ENCODE measurements around the gene PAK4. TPM values are rescaled to one million over a fixed set of nuclear protein-coding genes. Genes with fewer than 3 reads are reported as not detected.

Gene PAK4
- total RNA-seq, 1 experiment from 2014 or later, result 90.1 TPM

DNA sequence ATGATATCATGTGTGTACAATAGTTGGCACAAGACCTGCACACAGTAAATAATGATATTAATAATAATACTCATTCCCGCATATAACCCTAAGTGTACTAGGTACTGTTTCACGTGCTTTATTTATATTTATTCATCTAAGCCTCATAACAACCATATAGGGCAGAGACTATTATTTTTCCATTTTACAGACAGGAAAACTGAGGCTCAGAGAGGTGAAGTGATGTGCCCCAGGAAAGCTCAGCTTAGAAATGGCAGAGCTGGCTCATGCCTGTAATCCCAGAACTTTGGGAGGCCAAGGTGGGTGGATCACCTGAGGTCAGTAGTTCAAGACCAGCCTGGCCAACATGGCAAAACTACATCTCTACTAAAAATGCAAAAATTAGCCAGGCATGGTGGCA lies 27.9 kb upstream of the PAK4 start:
- BruUV-seq (replicated peaks), result no TSS peak
- intact Hi-C loops (cut with micrococcal nuclease), result no loop called here

DNA sequence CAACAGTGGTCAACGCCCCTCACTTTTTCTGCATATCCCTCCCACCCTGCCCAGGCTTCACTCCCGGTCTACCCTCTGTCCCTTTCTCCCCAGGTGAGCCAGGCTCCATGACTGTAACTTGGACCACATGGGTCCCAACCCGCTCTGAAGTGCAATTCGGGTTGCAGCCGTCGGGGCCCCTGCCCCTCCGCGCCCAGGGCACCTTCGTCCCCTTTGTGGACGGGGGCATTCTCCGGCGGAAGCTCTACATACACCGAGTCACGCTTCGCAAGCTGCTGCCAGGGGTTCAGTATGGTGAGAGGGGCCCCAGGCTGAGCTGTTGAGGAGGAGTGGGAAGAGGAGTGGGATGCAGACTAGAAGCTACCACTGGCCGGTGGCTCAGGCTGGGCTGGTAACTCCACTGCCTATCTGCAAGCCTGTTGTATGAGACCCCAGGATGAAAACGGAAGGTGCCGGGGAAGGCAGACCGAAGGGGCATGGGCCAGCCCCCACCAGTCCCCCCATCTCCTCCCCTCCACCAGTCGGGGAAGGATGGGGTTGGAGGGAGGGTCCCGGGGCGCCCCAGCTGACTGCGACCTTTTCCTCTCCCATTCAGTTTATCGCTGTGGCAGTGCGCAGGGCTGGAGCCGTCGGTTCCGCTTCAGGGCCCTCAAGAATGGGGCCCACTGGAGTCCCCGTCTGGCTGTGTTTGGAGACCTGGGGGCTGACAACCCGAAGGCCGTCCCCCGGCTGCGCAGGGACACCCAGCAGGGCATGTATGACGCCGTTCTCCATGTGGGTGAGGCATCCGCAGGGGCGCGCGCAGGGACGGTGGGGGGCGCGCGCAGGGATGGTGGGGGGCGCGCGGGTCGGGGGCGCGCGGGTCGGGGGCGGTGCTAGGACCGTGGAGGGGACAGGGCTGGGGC lies 27.0 kb upstream of the PAK4 start:
- ChIA-PET CTCF (no interaction called here), POLR2A (no interaction called here), RAD21 (ENCODE audit: low non-redundant PET in 1 of 2, low total read pairs in 2 of 2, uncharacterized antibody in 2 of 2, unreplicated experiment in 2 of 2) (interaction anchor here in 1 of 2 experiments (0.7 kb wide), 1 partner anchor 37 kb away, joined by 7 read pairs; no protein-coding TSS in a partner anchor)
- Histone ChIP-seq H3K4me2 (ENCODE audit: low read length) (no peak overlapping the region), H3K9me2 (ENCODE audit: insufficient read depth) (no peaks in the 10 kb centered on the region), H4K20me1 (ENCODE audit: insufficient read depth) (no peaks in the 10 kb centered on the region), H3K79me2 (ENCODE audit: insufficient read depth, low read length) (no peaks in the 10 kb centered on the region), H2AFZ (ENCODE audit: low read depth, low read length, poor library complexity, severe bottlenecking) (no peak overlapping the region), H3K36me3 (ENCODE audit: control insufficient read depth in 1 of 2, insufficient read depth in 2 of 2, low read length in 2 of 2) (no peaks in the 10 kb centered on the region), H3K4me3 (replicated peaks in 1 of 2; ENCODE audit: low read depth in 1 of 2, low read length in 2 of 2) (no peak overlapping the region), H3K4me1 (ENCODE audit: control insufficient read depth in 1 of 2, insufficient read depth in 2 of 2, low read length in 2 of 2) (no peaks in the 10 kb centered on the region), H3K27me3 (ENCODE audit: insufficient read depth, low read length) (no peaks in the 10 kb centered on the region), H3K9ac (ENCODE audit: low read length) (no peak overlapping the region), H3K27ac (ENCODE audit: low read depth, low read length) (no peak overlapping the region), H3K9me3 (ENCODE audit: control insufficient read depth in 1 of 2, insufficient read depth in 1 of 2, low read depth in 1 of 2, low read length in 2 of 2) (no peaks in the 10 kb centered on the region)
- DNase-seq (ENCODE audit: low read depth, low spot score), result no peak
- no peak for ATAC-seq
- intact Hi-C loops (cut with micrococcal nuclease), result no loop called here
- no TSS peak for BruUV-seq (replicated peaks)
- TF ChIP-seq EGR1 (IDR thresholded peaks at IDR 0.05; ENCODE audit: low read depth) (no peak), EZH2 (IDR thresholded peaks at IDR 0.05) (no peak), ZNF274 (IDR thresholded peaks at IDR 0.05; ENCODE audit: low read depth, low read length) (no peak), RAD21 (IDR thresholded peaks at IDR 0.05; ENCODE audit: low read depth) (no peak), SRF (IDR thresholded peaks at IDR 0.05; ENCODE audit: low read depth) (no peak), SIN3A (IDR thresholded peaks at IDR 0.05; ENCODE audit: low read depth) (no peak)
- TF ChIP-seq, protein P1, sequence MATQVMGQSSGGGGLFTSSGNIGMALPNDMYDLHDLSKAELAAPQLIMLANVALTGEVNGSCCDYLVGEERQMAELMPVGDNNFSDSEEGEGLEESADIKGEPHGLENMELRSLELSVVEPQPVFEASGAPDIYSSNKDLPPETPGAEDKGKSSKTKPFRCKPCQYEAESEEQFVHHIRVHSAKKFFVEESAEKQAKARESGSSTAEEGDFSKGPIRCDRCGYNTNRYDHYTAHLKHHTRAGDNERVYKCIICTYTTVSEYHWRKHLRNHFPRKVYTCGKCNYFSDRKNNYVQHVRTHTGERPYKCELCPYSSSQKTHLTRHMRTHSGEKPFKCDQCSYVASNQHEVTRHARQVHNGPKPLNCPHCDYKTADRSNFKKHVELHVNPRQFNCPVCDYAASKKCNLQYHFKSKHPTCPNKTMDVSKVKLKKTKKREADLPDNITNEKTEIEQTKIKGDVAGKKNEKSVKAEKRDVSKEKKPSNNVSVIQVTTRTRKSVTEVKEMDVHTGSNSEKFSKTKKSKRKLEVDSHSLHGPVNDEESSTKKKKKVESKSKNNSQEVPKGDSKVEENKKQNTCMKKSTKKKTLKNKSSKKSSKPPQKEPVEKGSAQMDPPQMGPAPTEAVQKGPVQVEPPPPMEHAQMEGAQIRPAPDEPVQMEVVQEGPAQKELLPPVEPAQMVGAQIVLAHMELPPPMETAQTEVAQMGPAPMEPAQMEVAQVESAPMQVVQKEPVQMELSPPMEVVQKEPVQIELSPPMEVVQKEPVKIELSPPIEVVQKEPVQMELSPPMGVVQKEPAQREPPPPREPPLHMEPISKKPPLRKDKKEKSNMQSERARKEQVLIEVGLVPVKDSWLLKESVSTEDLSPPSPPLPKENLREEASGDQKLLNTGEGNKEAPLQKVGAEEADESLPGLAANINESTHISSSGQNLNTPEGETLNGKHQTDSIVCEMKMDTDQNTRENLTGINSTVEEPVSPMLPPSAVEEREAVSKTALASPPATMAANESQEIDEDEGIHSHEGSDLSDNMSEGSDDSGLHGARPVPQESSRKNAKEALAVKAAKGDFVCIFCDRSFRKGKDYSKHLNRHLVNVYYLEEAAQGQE (IDR thresholded peaks at IDR 0.05; ENCODE audit: low read depth), result no peak
- TF ChIP-seq, protein P2, sequence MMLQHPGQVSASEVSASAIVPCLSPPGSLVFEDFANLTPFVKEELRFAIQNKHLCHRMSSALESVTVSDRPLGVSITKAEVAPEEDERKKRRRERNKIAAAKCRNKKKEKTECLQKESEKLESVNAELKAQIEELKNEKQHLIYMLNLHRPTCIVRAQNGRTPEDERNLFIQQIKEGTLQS (IDR thresholded peaks at IDR 0.05), result no peak
- TF ChIP-seq, protein P3, sequence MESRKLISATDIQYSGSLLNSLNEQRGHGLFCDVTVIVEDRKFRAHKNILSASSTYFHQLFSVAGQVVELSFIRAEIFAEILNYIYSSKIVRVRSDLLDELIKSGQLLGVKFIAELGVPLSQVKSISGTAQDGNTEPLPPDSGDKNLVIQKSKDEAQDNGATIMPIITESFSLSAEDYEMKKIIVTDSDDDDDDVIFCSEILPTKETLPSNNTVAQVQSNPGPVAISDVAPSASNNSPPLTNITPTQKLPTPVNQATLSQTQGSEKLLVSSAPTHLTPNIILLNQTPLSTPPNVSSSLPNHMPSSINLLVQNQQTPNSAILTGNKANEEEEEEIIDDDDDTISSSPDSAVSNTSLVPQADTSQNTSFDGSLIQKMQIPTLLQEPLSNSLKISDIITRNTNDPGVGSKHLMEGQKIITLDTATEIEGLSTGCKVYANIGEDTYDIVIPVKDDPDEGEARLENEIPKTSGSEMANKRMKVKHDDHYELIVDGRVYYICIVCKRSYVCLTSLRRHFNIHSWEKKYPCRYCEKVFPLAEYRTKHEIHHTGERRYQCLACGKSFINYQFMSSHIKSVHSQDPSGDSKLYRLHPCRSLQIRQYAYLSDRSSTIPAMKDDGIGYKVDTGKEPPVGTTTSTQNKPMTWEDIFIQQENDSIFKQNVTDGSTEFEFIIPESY (IDR thresholded peaks at IDR 0.05; ENCODE audit: extremely low read depth, insufficient replicate concordance, low read length), result no peak

More for the DNA sequence above, 27.9 kb upstream of the PAK4 start:
- Histone ChIP-seq H3K9me3 (ENCODE audit: control insufficient read depth in 1 of 2, insufficient read depth in 1 of 2, low read depth in 1 of 2, low read length in 2 of 2) (no peaks in the 10 kb centered on the region), H3K9ac (ENCODE audit: low read length) (no peak overlapping the region), H3K27ac (ENCODE audit: low read depth, low read length) (no peak overlapping the region), H3K4me2 (ENCODE audit: low read length) (no peak overlapping the region), H2AFZ (ENCODE audit: low read depth, low read length, poor library complexity, severe bottlenecking) (no peak overlapping the region), H3K36me3 (ENCODE audit: control insufficient read depth in 1 of 2, insufficient read depth in 2 of 2, low read length in 2 of 2) (no peaks in the 10 kb centered on the region), H3K79me2 (ENCODE audit: insufficient read depth, low read length) (no peaks in the 10 kb centered on the region), H3K4me1 (ENCODE audit: control insufficient read depth in 1 of 2, insufficient read depth in 2 of 2, low read length in 2 of 2) (no peaks in the 10 kb centered on the region), H4K20me1 (ENCODE audit: insufficient read depth) (no peaks in the 10 kb centered on the region), H3K9me2 (ENCODE audit: insufficient read depth) (no peaks in the 10 kb centered on the region), H3K27me3 (ENCODE audit: insufficient read depth, low read length) (no peaks in the 10 kb centered on the region), H3K4me3 (replicated peaks in 1 of 2; ENCODE audit: low read depth in 1 of 2, low read length in 2 of 2) (no peak overlapping the region)
- TF ChIP-seq ZNF274 (IDR thresholded peaks at IDR 0.05; ENCODE audit: low read depth, low read length), result no peak
- TF ChIP-seq YY1 (IDR thresholded peaks at IDR 0.05; ENCODE audit: extremely low read depth, insufficient replicate concordance, low read depth, low read length), result no peak
- TF ChIP-seq EZH2 (IDR thresholded peaks at IDR 0.05), result no peak
- TF ChIP-seq, protein P4, sequence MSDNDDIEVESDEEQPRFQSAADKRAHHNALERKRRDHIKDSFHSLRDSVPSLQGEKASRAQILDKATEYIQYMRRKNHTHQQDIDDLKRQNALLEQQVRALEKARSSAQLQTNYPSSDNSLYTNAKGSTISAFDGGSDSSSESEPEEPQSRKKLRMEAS (IDR thresholded peaks at IDR 0.05), result no peak
- TF ChIP-seq, protein P2 (IDR thresholded peaks at IDR 0.05), result no peak
- ATAC-seq (no peak), DNase-seq (ENCODE audit: low read depth, low spot score) (no peak)
- POLR2A ChIA-PET, result no interaction called here
- RAD21 ChIA-PET (ENCODE audit: low non-redundant PET in 1 of 2, low total read pairs in 2 of 2, uncharacterized antibody in 2 of 2, unreplicated experiment in 2 of 2), result interaction anchor here in 1 of 2 experiments (0.6 kb wide), 1 partner anchor 101 kb away, joined by 3 read pairs; no protein-coding TSS in a partner anchor
- CTCF ChIA-PET, result no interaction called here
